ENCODE measurements around the gene P3H2. TPM values are rescaled to one million over a fixed set of nuclear protein-coding genes. Genes with fewer than 3 reads are reported as not detected.

Gene P3H2
- total and polyA plus RNA-seq, 2 experiments from 2014 or later, result 8.2 to 24.2 TPM

DNA sequence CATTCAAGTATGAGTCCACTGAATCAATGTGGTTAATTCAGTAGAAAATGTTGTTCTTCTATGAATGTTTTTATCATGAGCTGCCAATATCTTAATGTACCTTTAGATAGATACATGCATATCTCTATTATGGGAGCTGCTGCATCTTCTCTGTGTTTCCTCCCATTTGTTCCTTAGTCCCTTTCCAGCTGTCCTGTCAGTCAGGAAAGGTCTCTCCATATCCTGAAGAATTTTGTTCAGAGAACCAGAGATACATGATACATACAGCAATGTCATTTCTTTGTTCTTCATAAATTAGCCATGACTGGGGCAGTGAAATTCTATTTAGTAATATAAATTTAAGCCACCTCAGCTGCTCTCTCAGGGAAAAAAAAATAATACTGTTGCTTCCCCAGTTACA, 103.7 kb downstream of the P3H2 start:
- Mint-ChIP-seq H3K27ac (no peak overlapping the region), H3K27me3 (ENCODE audit: insufficient read depth, low read depth, poor library complexity) (peaks cover 2% of the 10 kb centered on the region), H3K4me1 (peaks cover 72% of the 10 kb centered on the region), H3K9me3 (no peaks in the 10 kb centered on the region), H3K4me3 (no peak overlapping the region), H3K36me3 (ENCODE audit: low read depth) (no peaks in the 10 kb centered on the region)
- H3K27ac ChIP-seq (ENCODE audit: low read depth), result no peak overlapping the region
- H4K20me1 ChIP-seq (replicated peaks; ENCODE audit: insufficient read depth), result no peaks in the 10 kb centered on the region
- no peaks in the 10 kb centered on the region for H3K79me2 ChIP-seq (replicated peaks; ENCODE audit: insufficient read depth)
- TF ChIP-seq ZNF462 (CRISPR knock-in tag; IDR thresholded peaks at IDR 0.05) (no peak), NANOG (IDR thresholded peaks at IDR 0.05; ENCODE audit: borderline replicate concordance) (no peak), CTCF (conservative IDR thresholded peaks at IDR 0.05; ENCODE audit: low read depth in 2 of 2) (no peak), ZNF114 (CRISPR knock-in tag; IDR thresholded peaks at IDR 0.05) (no peak), EZH2 (IDR thresholded peaks at IDR 0.05; ENCODE audit: low read depth, unreplicated experiment) (no peak), STAT1 (IDR thresholded peaks at IDR 0.05; ENCODE audit: unreplicated experiment) (no peak), JUNB (IDR thresholded peaks at IDR 0.05; ENCODE audit: unreplicated experiment) (no peak), ZNF331 (CRISPR knock-in tag; IDR thresholded peaks at IDR 0.05; ENCODE audit: low read depth) (no peak), CREB1 (CRISPR knock-in tag; IDR thresholded peaks at IDR 0.05; ENCODE audit: low read depth) (no peak), ETS1 (IDR thresholded peaks at IDR 0.05) (no peak), EZH2phosphoT487 (IDR thresholded peaks at IDR 0.05; ENCODE audit: unreplicated experiment) (no peak), POLR2AphosphoS5 (IDR thresholded peaks at IDR 0.05; ENCODE audit: low read depth) (no peak)
- TF ChIP-seq, protein P1, sequence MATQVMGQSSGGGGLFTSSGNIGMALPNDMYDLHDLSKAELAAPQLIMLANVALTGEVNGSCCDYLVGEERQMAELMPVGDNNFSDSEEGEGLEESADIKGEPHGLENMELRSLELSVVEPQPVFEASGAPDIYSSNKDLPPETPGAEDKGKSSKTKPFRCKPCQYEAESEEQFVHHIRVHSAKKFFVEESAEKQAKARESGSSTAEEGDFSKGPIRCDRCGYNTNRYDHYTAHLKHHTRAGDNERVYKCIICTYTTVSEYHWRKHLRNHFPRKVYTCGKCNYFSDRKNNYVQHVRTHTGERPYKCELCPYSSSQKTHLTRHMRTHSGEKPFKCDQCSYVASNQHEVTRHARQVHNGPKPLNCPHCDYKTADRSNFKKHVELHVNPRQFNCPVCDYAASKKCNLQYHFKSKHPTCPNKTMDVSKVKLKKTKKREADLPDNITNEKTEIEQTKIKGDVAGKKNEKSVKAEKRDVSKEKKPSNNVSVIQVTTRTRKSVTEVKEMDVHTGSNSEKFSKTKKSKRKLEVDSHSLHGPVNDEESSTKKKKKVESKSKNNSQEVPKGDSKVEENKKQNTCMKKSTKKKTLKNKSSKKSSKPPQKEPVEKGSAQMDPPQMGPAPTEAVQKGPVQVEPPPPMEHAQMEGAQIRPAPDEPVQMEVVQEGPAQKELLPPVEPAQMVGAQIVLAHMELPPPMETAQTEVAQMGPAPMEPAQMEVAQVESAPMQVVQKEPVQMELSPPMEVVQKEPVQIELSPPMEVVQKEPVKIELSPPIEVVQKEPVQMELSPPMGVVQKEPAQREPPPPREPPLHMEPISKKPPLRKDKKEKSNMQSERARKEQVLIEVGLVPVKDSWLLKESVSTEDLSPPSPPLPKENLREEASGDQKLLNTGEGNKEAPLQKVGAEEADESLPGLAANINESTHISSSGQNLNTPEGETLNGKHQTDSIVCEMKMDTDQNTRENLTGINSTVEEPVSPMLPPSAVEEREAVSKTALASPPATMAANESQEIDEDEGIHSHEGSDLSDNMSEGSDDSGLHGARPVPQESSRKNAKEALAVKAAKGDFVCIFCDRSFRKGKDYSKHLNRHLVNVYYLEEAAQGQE (IDR thresholded peaks at IDR 0.05; ENCODE audit: unreplicated experiment), result no peak
- DNase-seq (ENCODE audit: low spot score) (no peak), ATAC-seq (no peak)
- no peaks in the 10 kb centered on the region for H3K36me3 ChIP-seq (ENCODE audit: insufficient read depth)
- H3K9me2 ChIP-seq (ENCODE audit: insufficient read depth), result no peaks in the 10 kb centered on the region
- H3K4me3 ChIP-seq, result no peak overlapping the region
- no peak overlapping the region for H2AFZ ChIP-seq
- H3K4me1 ChIP-seq (ENCODE audit: insufficient read depth), result peaks cover 53% of the 10 kb centered on the region
- H3K27me3 ChIP-seq (ENCODE audit: insufficient read depth), result no peaks in the 10 kb centered on the region
- no peak overlapping the region for H3K4me2 ChIP-seq
- H3F3A ChIP-seq (replicated peaks; ENCODE audit: low read depth), result no peaks in the 10 kb centered on the region

Data from GM23338 (cell line).